ENCODE data around the gene PTPRD.

Gene PTPRD

DNA sequence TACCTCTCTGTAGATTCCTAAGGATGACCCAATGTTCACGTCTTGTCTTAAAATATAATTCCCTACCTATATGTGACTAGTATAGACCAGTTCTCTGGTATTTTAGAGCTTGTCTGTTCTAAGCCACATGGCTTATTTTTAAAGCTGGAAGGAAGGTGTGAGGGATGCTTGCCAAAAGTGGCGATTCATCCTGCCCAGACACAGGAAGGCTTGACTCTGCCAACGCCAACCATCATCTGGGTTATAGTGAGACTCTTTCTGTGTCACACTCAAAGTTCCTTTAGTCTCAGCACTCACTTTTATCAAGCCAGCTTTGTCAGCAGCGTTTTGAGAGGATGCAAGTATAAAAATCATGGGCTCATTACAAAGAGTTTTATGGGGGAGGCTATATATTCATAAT is 500.0 kb downstream of the PTPRD start:
- H3K9me3 Mint-ChIP-seq: peaks cover 4% of the 10 kb centered on the region
- H3K36me3 Mint-ChIP-seq (ENCODE audit: low read depth): no peaks in the 10 kb centered on the region
- H3K4me1 Mint-ChIP-seq (ENCODE audit: low read depth): no peaks in the 10 kb centered on the region
- H3K27ac Mint-ChIP-seq: no peak overlapping the region
- H3K27me3 Mint-ChIP-seq: no peaks in the 10 kb centered on the region
- no peak overlapping the region for H3K4me3 Mint-ChIP-seq

DNA sequence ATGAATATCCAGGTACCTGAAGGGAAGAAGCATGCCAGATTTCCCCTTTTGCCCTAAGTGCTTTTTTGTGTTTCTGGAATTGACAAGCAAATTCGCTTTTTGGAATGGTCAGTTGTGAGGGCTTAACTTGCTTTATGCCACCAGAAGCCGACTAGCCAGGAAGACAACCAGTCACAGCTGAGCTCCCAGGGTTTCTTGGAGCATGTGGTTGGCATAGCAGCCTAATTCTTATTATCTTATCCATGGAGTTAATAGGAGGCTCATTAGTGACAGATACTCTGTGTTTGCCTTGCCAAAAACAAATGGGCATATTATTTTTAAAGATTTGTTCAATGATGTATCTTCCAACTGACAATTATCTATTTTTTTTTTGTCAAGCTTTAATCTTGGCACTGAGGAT is 500.7 kb downstream of the PTPRD start:
- no peaks in the 10 kb centered on the region for H3K36me3 Mint-ChIP-seq (ENCODE audit: low read depth)
- H3K27ac Mint-ChIP-seq: no peak overlapping the region
- no peaks in the 10 kb centered on the region for H3K27me3 Mint-ChIP-seq
- H3K4me3 Mint-ChIP-seq: no peak overlapping the region
- no peaks in the 10 kb centered on the region for H3K4me1 Mint-ChIP-seq (ENCODE audit: low read depth)
- peaks cover 4% of the 10 kb centered on the region for H3K9me3 Mint-ChIP-seq

DNA sequence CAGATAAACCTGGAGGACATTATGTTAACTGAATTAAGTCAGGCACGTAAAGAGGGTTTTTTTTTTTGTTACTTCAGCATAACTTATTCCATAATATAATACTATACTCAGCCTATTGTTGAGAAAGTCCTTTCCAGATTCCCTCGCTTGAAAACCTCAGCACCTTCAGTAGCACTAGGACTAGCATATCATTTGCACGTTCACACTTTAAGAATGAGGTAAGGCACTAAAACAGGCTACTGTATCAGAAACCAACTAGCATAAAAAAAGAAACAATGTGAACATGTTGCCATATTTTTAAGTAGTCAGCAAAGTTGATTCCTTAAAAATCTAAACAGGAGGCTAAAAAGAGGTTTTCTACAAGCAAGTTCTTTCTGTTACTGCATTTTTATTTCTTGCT is 504.0 kb downstream of the PTPRD start:
- Mint-ChIP-seq H3K36me3 (ENCODE audit: low read depth) (no peaks in the 10 kb centered on the region), H3K4me3 (no peak overlapping the region), H3K27me3 (no peaks in the 10 kb centered on the region), H3K4me1 (ENCODE audit: low read depth) (no peaks in the 10 kb centered on the region), H3K27ac (no peak overlapping the region), H3K9me3 (peaks cover 3% of the 10 kb centered on the region)

DNA sequence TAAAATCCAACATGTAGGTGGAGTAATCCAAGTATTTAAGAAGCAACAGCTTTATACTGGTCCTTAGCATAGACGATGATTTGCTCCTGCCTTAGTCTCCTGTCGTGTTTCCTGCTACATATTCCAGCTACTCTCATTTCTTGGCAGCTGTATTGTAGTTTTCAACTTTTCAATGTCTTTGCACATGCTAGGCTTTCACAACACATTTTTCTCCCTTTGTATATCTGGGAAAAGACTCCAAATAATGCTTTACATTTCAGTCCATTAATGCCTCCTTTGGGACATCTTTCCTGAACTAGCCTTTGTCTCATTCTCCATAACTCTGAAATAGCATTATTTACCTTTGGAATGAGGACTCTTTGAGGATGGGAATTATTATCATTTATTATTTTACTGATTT is 508.0 kb downstream of the PTPRD start:
- H3K4me3 Mint-ChIP-seq: no peak overlapping the region
- peaks cover 3% of the 10 kb centered on the region for H3K9me3 Mint-ChIP-seq
- H3K36me3 Mint-ChIP-seq (ENCODE audit: low read depth): no peaks in the 10 kb centered on the region
- no peaks in the 10 kb centered on the region for H3K4me1 Mint-ChIP-seq (ENCODE audit: low read depth)
- no peaks in the 10 kb centered on the region for H3K27me3 Mint-ChIP-seq
- H3K27ac Mint-ChIP-seq: no peak overlapping the region

DNA sequence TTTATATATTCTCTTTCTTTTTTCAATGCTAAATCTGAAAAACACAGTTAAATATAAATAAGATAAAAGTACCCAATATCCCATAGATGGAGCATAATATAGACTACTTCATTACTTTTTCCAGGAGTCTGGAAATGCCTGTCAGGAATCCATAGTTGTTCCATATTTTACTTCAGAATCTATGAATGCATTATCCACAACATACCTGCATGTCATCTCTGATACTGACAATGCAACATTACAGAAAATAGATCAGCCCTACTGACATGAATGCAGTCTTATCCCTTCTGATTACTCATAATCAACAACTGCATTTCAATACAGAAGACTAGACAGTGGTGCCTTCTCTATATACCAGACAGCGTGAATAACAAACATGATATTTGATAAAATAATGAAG is 517.6 kb downstream of the PTPRD start:
- Mint-ChIP-seq H3K9me3 (peaks cover 10% of the 10 kb centered on the region), H3K4me1 (ENCODE audit: low read depth) (no peaks in the 10 kb centered on the region), H3K36me3 (ENCODE audit: low read depth) (no peaks in the 10 kb centered on the region), H3K27ac (no peak overlapping the region), H3K27me3 (no peaks in the 10 kb centered on the region), H3K4me3 (no peak overlapping the region)

DNA sequence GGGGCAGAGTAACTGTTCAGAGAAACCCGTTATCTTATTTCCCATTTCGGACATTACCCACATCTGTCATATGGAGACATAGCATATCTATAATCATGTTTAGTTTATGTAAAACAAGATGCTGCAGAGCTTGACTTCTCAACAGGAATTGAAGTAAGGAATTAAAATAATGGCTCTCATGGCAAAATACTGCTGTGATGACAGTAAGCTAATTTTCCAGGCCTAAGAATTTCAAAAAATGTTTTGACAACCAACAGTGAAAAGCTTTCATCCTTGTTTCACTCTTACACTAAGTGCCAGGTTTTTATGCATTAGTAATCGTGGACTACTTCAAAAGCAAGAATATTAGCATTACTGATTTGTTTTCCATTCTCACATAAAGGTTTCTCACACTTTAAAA is 518.2 kb downstream of the PTPRD start:
- H3K27me3 Mint-ChIP-seq: no peaks in the 10 kb centered on the region

DNA sequence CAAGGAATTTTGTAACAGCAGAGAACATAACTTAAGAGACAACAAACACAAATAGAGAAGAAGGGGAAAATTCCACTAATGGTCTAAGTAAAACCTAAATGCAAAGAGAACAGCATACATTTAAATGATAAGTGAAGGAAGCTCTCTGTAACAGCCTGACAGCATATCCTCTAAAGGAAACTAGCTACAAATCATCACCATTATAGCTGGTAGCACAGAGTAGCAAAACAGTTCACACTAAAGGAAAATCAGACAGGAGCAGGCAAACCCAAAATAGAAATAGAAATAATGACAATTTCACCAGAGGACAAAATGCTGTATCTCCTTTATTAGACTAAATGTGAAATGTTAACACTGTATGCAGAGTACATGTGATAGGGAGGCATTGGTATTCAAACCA is 532.8 kb downstream of the PTPRD start:
- Mint-ChIP-seq H3K4me3 (no peak overlapping the region), H3K9me3 (peaks cover 8% of the 10 kb centered on the region), H3K36me3 (ENCODE audit: low read depth) (no peaks in the 10 kb centered on the region), H3K4me1 (ENCODE audit: low read depth) (no peaks in the 10 kb centered on the region), H3K27ac (no peak overlapping the region), H3K27me3 (no peaks in the 10 kb centered on the region)

More for the DNA sequence above, 518.2 kb downstream of the PTPRD start:
- no peak overlapping the region for H3K27ac Mint-ChIP-seq
- no peak overlapping the region for H3K4me3 Mint-ChIP-seq
- H3K9me3 Mint-ChIP-seq: peaks cover 10% of the 10 kb centered on the region
- no peaks in the 10 kb centered on the region for H3K36me3 Mint-ChIP-seq (ENCODE audit: low read depth)
- no peaks in the 10 kb centered on the region for H3K4me1 Mint-ChIP-seq (ENCODE audit: low read depth)

DNA sequence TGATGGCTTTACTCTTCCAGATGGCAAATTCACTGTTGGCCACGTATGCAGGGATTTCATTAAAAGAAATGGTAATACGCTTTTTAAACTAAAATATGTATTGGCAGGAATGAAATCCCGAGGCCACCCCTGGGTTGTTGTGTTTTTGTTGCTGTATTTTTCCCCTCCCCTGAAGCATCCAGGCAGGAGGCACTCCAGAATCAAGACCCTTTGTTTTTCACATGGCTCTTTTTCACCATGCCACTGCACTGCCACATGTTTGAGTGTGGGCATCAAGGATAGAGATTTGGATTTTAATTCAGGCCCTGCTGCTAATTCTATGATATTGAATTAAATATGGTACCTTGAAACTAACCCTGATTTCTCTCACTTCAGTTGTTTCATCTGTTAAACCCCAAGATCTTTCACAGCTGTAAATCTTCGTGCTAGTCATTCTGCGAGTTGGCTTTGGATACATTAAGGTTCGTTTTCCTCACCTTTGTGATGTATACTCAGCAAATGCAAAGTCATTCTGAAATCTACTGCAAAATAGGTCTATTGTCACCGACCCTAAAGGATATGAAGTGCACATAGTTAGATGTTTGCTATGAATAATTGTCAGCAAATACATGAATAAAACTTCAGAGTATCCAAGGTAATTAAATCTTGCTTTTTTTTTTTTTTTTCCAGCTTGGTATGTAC is 533.4 kb downstream of the PTPRD start:
- H3K36me3 Mint-ChIP-seq (ENCODE audit: low read depth): no peaks in the 10 kb centered on the region
- no peak overlapping the region for H3K27ac Mint-ChIP-seq
- no peaks in the 10 kb centered on the region for H3K27me3 Mint-ChIP-seq
- H3K4me3 Mint-ChIP-seq: no peak overlapping the region
- H3K4me1 Mint-ChIP-seq (ENCODE audit: low read depth): no peaks in the 10 kb centered on the region
- peaks cover 8% of the 10 kb centered on the region for H3K9me3 Mint-ChIP-seq

DNA sequence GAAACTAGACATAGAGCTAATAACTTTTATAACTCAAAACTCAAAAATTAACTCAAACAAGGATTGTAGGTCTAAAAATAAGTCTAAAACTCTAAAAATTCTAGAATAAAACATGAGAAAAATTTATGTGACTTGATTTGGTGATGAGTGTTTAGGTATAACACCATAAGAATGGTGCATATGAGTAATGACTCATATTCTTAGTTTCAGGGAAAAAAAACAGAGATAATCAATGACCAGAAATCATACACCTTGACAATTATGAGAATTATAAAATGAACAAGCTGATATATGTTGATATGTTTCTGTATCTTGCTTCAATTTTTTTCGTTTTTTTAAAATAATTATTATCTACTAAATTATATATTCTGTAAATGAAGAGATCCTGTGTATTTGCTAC is 541.2 kb downstream of the PTPRD start:
- Mint-ChIP-seq H3K4me3 (no peak overlapping the region), H3K27me3 (no peaks in the 10 kb centered on the region), H3K27ac (no peak overlapping the region), H3K36me3 (ENCODE audit: low read depth) (no peaks in the 10 kb centered on the region), H3K9me3 (peaks cover 3% of the 10 kb centered on the region), H3K4me1 (ENCODE audit: low read depth) (no peaks in the 10 kb centered on the region)

DNA sequence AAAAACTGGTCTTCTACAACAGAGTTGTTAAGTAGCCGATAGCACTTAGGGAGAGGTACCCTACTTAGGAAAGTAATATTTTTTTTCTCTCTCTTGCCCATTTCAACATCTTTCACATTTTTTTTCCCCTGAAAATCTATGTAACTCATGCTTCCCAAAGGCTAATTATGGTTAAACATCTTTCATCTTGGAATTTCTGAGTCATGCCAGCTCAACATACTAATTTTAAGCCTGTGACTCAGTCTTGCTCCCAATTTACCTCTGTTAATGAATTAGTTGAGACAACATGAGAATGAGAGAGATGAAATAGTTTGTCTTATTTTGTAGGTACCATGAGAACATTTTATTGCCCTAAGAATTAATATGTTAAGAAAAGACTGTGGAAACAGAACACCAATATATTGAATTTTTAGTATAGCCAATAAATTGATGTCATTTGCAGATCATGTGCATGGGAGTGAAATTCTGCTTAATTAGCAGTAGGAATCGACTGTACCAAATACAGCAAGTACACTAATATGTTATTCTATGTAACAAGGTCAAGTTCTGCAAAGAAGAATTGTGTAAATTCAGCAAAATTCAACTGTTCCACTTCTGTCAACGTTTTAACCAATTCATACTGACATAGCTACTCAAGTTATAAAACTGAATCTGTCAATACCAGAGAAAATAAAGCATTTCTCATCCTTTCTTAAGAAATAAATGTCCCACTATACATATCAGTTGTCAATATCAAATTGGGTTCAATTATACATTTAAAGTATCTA is 550.0 kb downstream of the PTPRD start:
- H3K4me1 Mint-ChIP-seq (ENCODE audit: low read depth): no peaks in the 10 kb centered on the region
- no peak overlapping the region for H3K4me3 Mint-ChIP-seq
- H3K27ac Mint-ChIP-seq: no peak overlapping the region
- H3K27me3 Mint-ChIP-seq: no peaks in the 10 kb centered on the region
- no peaks in the 10 kb centered on the region for H3K9me3 Mint-ChIP-seq
- no peaks in the 10 kb centered on the region for H3K36me3 Mint-ChIP-seq (ENCODE audit: low read depth)

DNA sequence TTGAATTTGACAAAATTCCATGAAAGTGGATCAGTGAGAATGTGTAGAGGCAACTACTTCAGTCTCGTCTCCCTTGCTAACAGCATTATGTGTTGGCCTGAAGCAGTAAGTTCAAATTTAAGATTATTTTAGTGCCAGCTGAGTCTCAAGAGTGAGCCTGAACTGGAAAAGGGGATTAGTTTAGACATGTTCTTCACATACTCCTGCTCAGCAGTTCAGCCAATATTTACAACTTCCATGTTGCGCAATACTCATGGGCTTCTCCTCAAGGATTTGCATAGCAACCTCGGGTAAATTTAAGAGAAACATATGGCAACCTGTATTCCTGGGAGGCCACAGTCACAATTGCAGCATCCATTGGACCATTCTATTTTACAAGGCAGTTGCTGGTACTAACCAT is 553.8 kb downstream of the PTPRD start:
- Mint-ChIP-seq H3K27ac (no peak overlapping the region), H3K9me3 (no peaks in the 10 kb centered on the region), H3K4me1 (ENCODE audit: low read depth) (no peaks in the 10 kb centered on the region), H3K27me3 (no peaks in the 10 kb centered on the region), H3K36me3 (ENCODE audit: low read depth) (no peaks in the 10 kb centered on the region), H3K4me3 (no peak overlapping the region)

DNA sequence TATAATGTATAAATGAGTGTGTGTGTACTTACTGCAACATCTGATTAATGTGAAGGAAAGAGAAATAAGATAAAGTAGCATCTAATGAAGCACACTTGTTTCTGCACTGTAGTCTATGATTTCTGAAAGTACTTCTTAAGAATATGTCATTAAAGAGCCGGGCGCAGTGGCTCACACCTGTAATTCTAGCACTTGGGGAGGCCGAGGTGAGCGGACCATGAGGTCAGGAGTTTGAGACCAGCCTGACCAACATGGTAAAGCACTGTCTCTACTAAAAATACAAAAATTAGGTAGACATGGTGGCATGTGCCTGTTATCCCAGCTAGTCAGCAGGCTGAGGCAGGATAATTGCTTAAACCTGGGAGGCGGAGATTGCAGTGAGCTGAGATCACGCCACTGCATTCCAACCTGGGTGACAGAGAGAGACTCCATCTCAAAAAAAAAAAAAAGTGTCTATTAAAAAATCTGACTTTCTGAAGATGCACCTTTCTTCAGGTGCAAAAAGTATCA is 556.9 kb downstream of the PTPRD start:
- no peak overlapping the region for H3K4me3 Mint-ChIP-seq
- no peaks in the 10 kb centered on the region for H3K9me3 Mint-ChIP-seq
- no peak overlapping the region for H3K27ac Mint-ChIP-seq
- H3K36me3 Mint-ChIP-seq (ENCODE audit: low read depth): no peaks in the 10 kb centered on the region
- no peaks in the 10 kb centered on the region for H3K4me1 Mint-ChIP-seq (ENCODE audit: low read depth)
- H3K27me3 Mint-ChIP-seq: no peaks in the 10 kb centered on the region

DNA sequence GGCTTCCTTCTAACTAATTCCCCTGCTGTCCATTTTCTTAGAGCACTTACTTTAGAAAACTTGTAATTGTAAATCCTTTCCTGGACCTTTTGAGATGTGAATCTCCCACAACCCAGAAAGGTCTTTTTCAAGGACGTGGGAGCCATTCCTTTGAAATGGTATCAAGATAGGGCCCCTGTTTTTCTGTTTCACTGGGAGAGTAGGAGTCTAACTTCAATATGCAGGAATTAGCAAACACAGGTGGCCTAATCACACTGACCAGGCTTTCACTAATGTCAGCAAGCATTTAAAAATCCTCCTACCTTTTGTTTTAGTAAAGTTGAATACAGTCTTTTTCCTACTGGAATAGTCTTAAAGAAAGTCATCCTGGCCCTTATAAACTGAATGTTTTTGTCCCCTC is 558.3 kb downstream of the PTPRD start:
- H3K4me3 Mint-ChIP-seq: no peak overlapping the region

DNA sequence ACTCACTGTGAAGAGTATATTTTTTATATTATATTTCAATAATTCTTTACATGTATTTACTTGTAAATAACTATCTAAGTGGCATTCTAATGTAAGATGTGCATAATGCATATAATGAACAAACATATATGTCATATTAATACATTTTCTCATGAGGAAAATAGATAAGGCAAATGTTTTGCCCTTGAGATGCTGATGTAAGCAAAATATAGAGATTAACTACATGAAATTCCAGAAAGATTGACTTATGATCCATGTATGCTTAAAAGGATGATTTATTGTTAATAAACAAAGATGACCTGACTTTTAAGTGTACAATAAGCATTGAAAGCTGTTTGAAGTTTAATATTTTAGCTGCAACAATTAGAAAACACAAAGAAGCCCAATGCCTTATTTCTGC is 559.9 kb downstream of the PTPRD start:
- no peaks in the 10 kb centered on the region for H3K27me3 Mint-ChIP-seq
- H3K27ac Mint-ChIP-seq: no peak overlapping the region
- H3K9me3 Mint-ChIP-seq: no peaks in the 10 kb centered on the region
- H3K36me3 Mint-ChIP-seq (ENCODE audit: low read depth): no peaks in the 10 kb centered on the region
- no peaks in the 10 kb centered on the region for H3K4me1 Mint-ChIP-seq (ENCODE audit: low read depth)
- H3K4me3 Mint-ChIP-seq: no peak overlapping the region

More for the DNA sequence above, 558.3 kb downstream of the PTPRD start:
- H3K27me3 Mint-ChIP-seq: no peaks in the 10 kb centered on the region
- H3K36me3 Mint-ChIP-seq (ENCODE audit: low read depth): no peaks in the 10 kb centered on the region
- no peaks in the 10 kb centered on the region for H3K4me1 Mint-ChIP-seq (ENCODE audit: low read depth)
- no peak overlapping the region for H3K27ac Mint-ChIP-seq
- H3K9me3 Mint-ChIP-seq: no peaks in the 10 kb centered on the region

DNA sequence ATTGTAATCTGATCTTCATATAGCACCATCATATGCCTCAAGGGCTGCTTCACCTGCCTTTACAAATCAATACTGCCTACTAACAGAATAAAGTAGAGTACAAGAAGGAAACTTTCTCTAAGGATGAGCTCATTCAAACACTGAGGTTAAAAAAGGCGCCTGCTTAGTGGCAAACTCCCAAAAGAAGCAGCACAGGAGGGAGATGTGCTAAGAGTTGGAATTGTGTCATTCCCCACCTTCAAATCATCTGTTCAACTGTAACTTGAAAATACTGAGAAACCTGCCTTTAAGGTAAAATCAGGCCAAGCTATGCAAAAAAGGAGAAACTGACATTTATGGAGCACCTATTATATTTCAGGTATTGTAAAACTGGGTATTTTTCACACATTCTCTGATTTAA is 560.6 kb downstream of the PTPRD start:
- Mint-ChIP-seq H3K9me3 (no peaks in the 10 kb centered on the region), H3K27ac (no peak overlapping the region), H3K4me1 (ENCODE audit: low read depth) (no peaks in the 10 kb centered on the region), H3K4me3 (no peak overlapping the region), H3K27me3 (no peaks in the 10 kb centered on the region), H3K36me3 (ENCODE audit: low read depth) (no peaks in the 10 kb centered on the region)

DNA sequence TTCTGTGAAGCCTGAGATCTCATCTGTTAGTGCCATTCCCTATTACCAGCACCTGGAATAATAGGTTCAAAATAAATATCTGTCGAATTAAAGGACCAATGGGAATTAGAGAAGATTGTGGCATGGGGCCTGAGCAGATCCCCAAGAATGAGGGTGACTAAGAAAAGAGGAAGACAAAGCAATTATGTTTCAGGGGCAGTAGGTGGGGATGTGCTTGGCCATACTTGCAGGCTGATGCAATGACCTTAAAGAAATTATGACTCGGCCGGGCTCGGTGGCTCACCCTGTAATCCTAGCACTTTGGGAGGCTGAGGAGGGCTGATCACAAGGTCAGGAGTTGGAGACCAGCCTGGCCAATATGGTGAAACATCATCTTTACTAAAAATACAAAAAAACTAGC is 562.8 kb downstream of the PTPRD start:
- Mint-ChIP-seq H3K9me3 (no peaks in the 10 kb centered on the region), H3K27me3 (no peaks in the 10 kb centered on the region), H3K27ac (no peak overlapping the region), H3K4me3 (no peak overlapping the region), H3K4me1 (ENCODE audit: low read depth) (no peaks in the 10 kb centered on the region), H3K36me3 (ENCODE audit: low read depth) (no peaks in the 10 kb centered on the region)
